RPMI7951 (cell line): ENCODE measurements around the gene COMMD1. TPM values are rescaled to one million over a fixed set of nuclear protein-coding genes. Genes with fewer than 3 reads are reported as not detected.
"Not testable (repeated sequence)": the region's sequence is repeated elsewhere in the genome, so short reads cannot be mapped to it uniquely, and the experiment has no call there.

Experiments used
- DNase-seq: peaks from one replicate; pipeline ENCODE4 v3.0.0-alpha.2; 2012; ENCODE audit warnings: low read depth
- total RNA-seq: library from RNA; depleted of rRNA; stranded (reverse); fragments of >200 nt; shearing (Covaris generic); gene quantifications from 2 replicates; pipeline ENCODE4 v1.2.3, GENCODE V29; 2014

COMMD1 gene
- total RNA-seq, 1 experiment from 2014 or later = 78.7 TPM

DNA sequence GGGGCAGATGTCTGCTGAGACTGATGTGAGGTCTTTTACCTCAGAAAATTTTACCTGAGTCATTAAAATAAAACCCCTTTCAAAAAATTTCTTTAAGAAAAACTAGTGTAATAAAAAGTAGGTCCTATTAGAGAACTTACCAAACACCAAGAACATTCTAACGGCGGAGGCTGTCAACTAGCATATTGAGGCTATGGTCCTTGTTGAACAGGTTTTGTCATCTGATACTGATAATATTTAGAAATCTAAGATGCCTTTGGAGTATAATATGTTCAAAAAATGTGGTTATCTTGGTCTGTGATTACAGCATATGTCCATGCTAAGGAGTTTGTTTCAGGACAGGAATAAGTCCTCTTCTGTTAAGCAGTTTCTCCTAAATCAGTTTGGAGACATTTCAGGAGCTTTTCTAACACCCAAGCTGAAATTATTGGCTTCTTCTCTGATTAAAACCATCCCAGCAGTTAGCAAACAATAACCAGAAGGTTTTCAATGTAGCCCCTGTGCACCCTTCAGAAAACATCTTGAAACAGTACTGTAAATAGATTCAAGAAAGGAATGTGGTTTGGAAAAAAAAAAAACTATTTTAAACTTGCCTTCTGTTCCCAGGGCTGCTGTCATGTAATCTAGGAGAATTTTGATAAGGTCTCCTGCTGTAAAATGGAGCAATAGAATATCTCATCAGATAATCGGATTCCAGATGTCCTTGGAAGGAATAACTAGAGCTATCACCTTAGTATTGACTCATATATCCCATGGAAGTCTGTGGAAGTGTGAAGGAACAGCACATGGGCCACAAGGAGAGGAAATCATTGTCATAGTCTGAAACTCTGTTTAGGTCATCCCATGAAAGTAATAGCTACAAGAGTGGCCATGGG, 231.7 kb downstream of the COMMD1 start:
- no peak for DNase-seq

DNA sequence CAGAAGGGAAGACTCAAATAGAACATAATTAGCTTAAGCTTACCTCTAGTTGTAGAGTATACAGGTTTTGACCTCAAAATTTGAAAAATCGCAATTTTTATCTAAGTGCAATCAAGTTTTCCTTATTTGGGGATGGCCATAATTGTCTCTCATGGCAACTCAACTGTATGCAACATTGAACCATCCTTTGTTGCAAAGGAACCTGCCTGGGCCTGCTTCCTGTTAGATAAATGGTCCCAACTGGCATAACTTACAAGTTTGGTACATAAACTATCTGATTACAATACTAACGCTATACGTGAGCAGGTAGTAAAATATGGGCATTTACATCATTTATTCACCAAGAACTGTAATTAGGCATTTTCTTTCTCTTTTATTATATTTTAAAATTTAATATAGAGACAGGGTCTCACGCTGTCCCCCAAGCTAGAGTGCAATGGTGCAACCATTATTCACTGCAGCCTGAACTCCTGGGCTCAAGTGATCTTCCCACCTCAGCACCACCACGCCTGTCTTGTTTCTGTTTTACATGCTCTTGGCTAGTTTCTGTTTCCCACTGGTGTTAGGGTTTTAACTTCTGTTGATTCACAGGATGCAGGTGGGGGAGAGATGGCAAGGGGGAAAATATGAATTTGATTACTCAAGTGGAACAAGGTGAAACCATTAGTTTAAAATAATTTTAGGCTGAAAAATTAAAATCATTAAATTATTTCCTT, 235.1 kb downstream of the COMMD1 start:
- no peak for DNase-seq

DNA sequence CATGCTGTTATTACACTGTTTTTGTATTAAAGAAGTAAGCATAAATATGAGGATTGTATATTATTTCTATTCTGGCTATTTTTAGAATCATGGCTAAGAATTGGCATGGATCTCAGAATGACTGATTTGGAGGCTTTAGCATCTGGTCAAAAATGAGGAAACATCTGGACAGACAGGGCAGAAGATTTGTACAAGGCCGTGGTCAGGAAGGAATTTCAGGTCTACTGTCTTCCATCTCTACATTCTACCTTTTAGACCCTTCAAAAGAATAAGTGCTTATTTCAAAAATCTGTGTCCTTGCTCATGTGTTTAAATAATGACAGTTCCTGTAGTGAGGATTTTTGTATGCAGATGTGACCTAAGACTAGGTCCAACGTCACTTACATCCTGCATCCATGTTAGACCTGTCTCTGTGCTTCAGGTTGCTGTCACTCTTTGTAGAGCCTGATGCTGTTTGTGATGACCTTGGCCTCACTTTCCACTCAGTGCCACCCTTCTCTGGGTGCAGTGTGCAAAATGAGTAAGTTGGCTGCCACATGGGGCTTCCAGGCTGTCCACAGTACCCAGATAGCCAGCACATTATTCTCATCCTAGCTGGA, 235.8 kb downstream of the COMMD1 start:
- no peak for DNase-seq

DNA sequence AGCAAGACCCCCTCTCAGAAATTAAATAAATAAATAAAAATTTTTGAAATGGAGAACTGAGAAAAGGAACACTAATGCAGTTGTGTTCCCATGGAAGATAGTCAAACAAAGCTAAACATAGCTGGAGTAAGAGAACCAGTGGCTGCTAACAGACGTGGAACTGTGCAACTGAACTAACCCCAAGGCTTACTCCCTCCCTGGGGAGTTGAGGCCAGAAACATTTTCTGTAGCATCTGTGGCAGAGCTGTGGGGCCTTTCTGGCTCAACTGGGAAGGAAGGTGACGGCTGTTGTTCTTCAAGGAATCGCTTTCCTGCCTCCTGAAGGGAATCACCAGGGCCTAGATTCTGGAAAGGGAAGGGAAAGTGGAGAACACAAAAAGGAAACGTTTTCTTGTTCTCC, 236.6 kb downstream of the COMMD1 start:
- DNase-seq = no peak

DNA sequence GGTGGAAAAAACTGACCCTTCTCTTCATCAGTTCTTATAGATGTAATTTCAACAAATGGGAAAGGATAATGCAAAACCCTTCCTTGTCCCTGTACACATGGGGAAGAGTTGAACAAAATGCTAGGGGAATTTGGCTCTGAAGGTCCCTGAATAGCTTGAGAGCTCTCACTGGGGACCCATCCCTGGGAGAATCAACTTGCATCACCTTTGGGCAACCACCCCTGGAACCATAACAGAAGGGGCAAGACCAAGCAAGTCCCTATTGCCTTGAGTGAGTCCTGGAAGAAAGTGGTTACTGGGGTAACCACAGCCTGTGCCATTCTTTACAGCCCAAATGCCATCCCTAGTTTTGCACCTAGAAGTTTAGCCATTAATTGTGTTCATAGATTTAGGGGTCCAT, 238.2 kb downstream of the COMMD1 start:
- no peak for DNase-seq

DNA sequence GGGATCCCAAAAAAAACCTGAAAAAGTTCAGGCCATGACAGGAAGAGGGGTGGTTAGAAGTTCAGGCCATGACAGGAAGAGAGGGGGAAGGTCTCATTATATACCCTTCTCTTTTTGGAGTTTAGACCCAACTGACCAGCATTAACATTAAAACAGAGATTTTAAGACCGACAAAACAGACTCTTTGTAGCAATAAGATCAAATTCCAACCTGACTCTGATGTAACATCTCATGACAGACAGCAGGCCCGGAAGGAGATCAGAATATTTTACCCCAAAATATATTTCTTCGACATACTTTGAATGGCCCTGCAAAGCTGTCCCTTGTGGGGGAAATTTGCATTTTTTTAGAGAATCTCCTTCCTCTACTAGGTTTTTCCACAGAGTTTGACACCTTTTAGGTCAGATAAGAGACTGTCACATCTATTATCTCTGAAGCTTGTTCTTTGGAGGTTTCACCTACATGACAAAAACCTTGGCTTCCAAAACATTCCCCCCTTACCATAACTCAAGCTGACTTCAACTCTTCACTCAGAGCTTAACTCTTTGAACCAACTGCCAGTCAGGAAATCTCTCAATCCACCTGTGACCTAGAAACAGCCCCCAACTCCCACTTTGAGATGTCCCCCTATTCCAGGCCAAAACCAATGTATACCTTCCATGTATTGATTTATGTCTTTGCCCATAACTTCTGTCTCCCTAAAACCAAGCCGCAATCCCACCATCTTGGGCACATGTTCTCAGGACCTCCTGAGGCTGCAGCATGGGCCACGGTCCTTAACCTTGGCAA, 239.4 kb downstream of the COMMD1 start:
- no peak for DNase-seq

DNA sequence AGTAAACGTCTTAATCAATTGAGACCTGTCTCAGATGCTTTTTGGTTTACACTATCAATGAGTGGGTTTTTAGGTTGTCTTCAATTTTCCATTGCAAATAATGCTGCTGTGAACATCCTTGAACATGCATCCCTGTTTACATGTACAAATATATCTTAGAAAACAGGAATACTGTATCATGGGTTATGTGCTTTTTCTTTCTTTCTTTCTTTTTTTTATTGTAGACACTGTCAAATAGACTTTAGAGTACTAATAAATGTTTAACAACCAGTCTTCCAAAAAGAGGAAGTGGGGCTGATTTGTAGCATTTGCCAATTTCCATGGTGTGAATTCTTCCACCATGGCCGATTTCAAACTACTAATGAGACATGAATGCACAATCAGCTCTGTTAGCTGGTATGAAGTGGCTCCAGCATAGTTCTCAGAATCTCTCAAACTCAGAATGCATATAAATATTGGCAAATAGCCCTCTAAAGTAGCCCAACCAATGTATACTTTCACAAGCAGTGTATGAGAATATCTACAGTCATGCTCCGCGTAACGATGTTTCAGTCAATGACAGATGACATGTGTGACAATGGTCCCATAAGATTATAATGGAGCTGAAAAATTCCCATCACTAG, 240.1 kb downstream of the COMMD1 start:
- DNase-seq = no peak

DNA sequence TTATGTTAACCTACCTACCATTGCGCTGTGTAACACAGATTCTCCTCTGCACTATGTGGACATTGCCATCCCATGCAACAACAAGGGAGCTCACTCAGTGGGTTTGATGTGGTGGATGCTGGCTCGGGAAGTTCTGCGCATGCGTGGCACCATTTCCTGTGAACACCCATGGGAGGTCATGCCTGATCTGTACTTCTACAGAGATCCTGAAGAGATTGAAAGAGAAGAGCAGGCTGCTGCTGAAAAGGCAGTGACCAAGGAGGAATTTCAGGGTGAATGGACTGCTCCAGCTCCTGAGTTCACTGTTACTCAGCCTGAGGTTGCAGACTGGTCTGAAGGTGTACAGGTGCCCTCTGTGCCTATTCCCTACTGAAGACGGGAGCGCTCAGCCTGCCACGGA, 241.3 kb downstream of the COMMD1 start:
- DNase-seq = not testable (repeated sequence)

DNA sequence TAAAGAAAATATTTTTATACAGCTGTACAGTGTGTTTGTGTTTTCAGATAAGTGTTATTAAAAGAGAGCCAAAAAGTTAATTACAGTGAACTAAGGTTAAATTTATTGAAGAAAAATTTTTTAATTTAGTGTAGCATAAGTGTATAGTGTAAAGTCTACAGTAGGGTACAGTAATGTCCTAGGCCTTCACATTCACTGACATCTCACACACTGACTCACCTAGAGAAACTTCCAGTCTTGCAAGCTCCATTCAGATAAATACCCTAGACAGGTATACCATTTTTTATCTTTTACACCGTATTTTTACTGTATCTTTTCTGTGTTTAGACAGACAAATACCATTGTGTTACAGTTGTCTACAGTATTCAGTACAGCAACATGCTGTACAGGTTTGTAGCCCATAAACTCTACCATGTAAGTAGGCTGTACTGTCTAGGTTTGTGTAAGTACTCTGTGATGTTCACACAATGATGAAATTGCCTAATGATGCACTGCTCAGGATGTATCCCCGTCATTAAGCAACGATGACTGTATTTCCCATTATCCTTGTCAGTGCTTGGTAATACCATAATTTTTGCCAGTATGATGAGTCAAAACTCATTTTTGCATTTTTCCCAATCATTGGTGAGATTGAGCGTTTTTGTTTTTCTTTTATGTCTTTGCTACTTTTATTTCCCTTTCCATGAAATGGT, 242.3 kb downstream of the COMMD1 start:
- DNase-seq = no peak

DNA sequence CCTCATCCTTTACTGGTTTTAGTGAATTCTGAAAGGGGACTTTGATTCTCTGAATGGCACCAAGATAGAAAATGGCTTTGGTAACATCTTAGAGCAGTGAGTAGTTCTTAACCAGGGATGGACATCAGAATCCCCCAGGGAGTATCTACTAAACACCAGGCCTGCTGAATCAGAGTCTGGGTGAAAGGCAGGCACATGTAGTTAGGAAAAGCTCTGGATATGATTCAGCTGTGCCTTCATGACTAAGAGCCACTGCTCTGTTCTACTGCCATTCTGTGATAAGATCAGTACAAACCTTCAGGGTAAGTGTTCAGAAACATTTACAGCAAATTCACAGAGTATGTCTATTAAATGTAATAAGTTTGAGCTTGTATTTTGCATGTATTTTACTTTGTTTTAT, 244.2 kb downstream of the COMMD1 start:
- peak; percentile 95 for DNase-seq

DNA sequence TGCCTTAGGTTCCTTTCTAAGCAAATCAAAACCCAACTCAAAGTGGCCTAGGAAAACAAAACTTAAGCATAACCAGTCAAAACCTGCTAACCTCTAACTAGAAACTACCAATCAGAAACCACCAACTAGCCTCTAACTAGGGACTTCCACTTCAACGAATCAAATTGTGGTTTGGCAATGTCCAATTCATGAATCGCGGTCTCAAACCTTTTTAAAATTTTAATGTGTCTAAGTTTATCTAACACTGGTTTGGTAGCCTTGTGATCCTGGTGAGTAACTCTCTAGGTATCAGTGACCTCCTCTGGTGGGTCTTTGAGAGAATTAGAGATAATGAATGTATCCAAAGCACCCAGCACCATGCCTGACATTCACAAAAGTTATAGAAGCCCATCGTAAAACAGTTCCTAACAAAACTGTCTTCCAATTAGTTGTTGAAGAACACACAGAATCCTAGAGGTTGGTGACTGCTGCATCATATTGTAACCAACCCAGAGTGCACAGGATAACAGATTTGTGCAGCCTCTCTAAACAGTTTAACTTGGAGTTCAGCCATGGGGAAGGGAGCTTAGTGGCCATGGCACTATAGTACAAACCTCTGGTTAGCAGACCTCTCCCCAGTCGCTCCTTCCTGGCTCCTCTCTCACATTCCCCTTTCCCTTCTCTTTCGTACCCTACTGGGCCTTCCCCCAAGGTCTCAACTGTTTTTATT, 245.3 kb downstream of the COMMD1 start:
- DNase-seq = peak; percentile 75

DNA sequence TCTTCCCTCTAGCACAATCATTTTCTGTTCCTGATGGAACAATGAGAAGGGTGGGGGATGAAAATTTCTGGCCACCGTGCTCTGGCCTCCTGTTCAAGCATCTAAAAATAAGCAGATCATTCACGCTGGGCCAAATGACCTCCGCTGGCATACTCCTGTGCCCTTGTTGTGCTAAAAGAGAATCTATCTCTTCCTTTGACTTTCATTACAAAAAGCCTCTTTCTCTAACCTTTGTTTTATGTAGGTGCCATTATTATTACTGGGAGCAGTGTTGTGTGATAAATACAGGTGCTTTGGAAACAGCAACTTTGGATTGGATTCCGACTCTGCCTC, 245.8 kb downstream of the COMMD1 start:
- no peak for DNase-seq

DNA sequence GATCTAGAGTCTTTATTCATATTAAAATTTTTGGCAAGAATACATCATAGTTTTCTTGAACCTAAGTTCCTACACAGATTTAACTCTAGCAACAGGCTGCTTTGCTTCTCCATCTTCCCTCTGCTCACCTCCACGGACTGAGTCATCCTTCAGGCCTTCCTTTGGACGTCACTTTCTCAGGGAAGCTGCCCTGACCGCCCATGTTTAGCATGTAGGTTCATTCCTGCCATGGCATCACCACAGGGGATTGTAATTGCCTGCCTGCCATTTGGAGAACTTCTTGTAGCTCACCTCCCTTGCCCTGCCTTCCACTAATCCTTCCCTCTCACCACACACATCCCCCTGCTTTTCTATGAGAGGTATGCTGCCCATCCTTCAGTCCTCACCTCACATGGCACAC, 246.5 kb downstream of the COMMD1 start:
- peak; percentile 38 for DNase-seq

DNA sequence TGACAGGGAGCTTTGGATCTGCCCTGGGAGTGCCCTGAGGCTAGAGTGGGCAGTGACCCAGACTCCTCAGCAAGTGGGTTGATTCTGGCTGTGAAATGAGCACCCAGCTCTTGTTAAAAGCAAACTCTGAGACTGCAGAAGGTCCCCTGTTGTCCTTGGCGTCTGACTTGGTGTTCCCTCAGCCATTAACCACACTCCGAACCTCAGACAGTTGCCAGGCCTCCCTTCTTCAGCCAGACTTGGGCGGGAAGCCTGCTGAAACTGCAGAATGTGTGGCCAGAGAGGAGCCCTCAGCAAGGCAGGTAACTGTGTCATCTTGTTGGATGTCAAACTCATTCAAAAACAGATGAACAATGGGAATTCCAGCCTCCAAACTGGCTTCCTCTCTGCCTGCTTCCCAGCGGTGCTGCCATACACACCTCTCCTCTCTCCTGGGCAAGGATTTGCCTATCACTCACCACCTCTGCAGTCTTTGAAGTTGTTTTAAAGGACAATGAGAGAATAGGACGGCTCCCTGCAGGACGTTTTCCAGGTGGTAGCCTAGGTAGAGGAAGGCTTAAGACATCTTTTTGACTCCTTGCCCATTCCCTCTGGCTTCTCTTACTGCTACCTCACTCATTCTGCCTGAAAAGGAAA, 251.5 kb downstream of the COMMD1 start:
- DNase-seq = no peak

DNA sequence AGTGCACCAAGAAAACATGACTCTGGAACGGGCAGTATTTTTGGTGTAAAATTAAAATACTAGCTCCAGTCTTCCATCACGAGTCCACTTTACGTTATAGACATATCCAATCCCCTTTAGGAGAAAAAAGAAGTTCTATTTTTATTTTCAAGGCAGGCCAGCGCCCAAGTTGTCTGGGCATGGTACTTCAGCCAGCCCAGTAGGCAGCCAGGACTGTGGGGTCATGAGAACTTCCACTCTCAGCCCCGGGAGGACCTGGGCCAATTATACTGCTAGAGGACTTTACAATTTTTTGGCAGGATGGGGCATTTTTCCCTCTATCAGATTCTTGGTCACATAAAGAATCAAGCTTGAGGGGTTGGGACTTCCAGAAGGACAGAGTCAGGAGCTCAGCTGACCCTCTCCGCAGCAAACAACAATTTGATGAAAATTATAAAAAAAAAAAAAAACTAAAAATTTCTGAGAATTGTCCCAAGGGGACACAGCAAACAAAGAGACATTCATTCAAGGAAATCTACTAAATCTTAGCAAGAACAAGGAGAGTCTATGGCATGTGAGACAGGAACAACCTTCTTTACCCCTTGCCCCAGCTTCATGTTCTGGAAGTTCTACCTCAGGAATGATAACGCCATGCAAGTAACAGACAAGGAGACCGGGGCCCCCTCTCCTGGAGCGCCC, 253.1 kb downstream of the COMMD1 start:
- no peak for DNase-seq

DNA sequence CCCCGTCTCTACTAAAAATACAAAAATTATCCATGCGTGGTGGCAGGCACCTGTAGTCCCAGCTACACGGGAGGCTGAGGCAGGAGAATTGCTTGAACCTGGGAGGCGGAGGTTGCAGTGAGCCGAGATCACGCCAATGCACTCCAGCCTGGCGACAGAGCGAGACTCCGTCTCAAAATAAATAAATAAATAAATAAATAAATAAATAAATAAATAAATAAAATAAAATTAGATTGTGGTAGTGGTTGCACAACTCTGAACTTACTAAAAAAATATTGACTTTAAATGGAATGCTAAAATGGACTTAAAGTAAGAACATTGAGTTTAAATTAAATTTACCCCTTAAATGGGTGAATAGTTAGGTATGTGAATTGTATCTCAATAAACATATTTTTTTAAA, 255.2 kb downstream of the COMMD1 start:
- not testable (repeated sequence) for DNase-seq

DNA sequence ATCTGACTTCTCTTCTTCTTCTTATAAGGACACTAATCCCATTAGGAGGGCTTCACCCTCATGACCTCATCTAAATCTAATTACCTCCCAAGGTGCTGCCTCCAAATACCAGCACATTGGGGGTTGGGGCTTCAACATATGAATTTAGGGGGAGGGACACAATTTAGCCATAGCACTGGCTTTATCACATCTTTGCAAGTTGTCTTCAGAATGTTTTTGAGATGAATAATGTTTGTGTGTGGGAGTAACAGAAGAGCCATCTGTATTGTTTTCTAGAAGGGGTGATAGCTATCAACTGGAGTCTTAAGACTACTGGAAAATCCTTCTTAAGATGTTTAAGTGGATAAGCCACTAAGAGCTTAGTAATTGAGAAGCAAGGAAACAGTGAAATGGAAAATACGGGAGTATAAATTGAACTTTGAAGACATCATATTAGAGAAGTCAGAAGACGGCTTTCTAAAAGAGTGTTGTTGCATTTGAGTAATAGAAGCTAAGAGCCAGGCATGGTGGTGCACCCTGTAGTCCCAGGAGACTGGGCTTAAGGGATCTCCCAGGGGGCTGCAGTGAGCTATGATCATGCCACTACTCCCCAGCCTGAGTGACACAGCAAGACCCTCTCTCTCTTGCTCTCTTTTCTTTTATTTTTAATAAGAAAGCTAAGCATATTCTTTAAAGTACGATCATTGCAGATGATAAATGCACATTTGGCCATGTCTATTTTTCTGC, 257.8 kb downstream of the COMMD1 start:
- no peak for DNase-seq

DNA sequence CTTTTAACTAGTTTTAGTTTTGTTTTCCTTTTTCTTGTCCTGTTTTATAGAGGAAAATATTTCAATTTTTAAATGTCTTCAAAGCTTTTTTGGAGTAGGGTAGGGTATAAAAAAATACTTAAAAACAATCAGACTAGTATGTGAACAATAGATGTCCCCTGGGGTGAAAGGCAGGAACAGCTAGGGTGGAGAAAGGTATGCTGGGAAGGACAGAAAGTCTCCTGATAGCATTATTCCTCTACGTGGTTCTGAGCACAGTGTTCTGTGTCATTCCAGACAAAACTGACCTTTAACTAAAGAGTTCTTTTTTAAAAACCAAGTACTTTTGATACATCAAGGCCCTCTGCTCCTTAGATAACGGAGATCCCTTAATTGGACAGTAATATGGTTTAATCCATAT, 258.4 kb downstream of the COMMD1 start:
- no peak for DNase-seq

DNA sequence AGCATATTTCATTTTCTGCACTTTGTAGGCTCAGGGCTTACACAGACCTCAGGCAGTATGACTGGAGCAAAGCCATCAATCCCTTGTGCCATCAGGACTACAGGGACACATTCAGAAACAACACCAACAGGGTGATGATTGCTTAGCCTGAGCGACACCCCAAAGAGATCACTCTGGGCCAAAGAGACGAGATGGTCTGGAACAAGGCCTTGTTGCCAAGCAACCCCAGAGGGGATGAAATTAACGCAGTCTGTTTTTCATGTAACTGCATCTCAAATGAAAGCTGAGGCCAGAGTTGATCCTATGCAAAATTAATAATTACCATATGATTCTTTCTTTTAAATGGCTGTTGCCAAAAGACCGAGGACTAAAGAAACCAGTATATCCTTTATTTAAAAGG, 270.3 kb downstream of the COMMD1 start:
- no peak for DNase-seq
